GM21528 (cell line): ENCODE data around the gene COL28A1.
"Not testable (repeated sequence)": the region's sequence is repeated elsewhere in the genome, so short reads cannot be mapped to it uniquely, and the experiment has no call there.

Experiments
- ATAC-seq: cut with Tn5 transposase; IDR thresholded peaks from one replicate; pipeline ENCODE4 v1.9.1; 2021; ENCODE audit warnings: mild to moderate bottlenecking, moderate library complexity; ENCODE audit not compliant: unreplicated experiment, low FRiP score

Gene COL28A1

GRCh38 chr7:7424151-7424873, 111.4 kb downstream of the COL28A1 start:
- ATAC-seq, result peak; percentile 91

- ATAC-seq, result no peak
Measured at GRCh38 chr7:7422641-7423040, 113.0 kb downstream of the COL28A1 start.

- ATAC-seq, result no peak
Measured at GRCh38 chr7:7421826-7422225, 113.8 kb downstream of the COL28A1 start.

GRCh38 chr7:7418997-7419396, 116.7 kb downstream of the COL28A1 start:
- ATAC-seq, result no peak

GRCh38 chr7:7417851-7418250, 117.8 kb downstream of the COL28A1 start:
- no peak for ATAC-seq

- no peak for ATAC-seq
Measured at GRCh38 chr7:7417414-7417813, 118.3 kb downstream of the COL28A1 start.

GRCh38 chr7:7416031-7416858, 119.4 kb downstream of the COL28A1 start:
- no peak for ATAC-seq

- no peak for ATAC-seq
Measured at GRCh38 chr7:7414791-7415603, 120.7 kb downstream of the COL28A1 start.

GRCh38 chr7:7408001-7408770, 127.5 kb downstream of the COL28A1 start:
- ATAC-seq, result no peak

GRCh38 chr7:7405461-7405860, 130.2 kb downstream of the COL28A1 start:
- ATAC-seq, result no peak

- ATAC-seq, result no peak
Measured at GRCh38 chr7:7399707-7400106, 136.0 kb downstream of the COL28A1 start.

GRCh38 chr7:7395785-7396184, 139.9 kb downstream of the COL28A1 start:
- no peak for ATAC-seq

GRCh38 chr7:7388164-7388563, 147.5 kb downstream of the COL28A1 start:
- not testable (repeated sequence) for ATAC-seq

- ATAC-seq, result no peak
Measured at GRCh38 chr7:7385421-7385820, 150.3 kb downstream of the COL28A1 start.

GRCh38 chr7:7384228-7384627, 151.4 kb downstream of the COL28A1 start:
- no peak for ATAC-seq

GRCh38 chr7:7375538-7375937, 160.1 kb downstream of the COL28A1 start:
- ATAC-seq, result no peak

- ATAC-seq, result no peak
Measured at GRCh38 chr7:7370076-7370475, 165.6 kb downstream of the COL28A1 start.

- no peak for ATAC-seq
Measured at GRCh38 chr7:7369134-7369533, 166.5 kb downstream of the COL28A1 start.

- no peak for ATAC-seq
Measured at GRCh38 chr7:7354674-7355073, 181.0 kb downstream of the COL28A1 start.

- ATAC-seq, result no peak
Measured at GRCh38 chr7:7352845-7353244, 182.8 kb downstream of the COL28A1 start.
